ENCODE results near the gene ISCA1.

The ISCA1 gene

GRCh38 chr9:86288499-86289198 lies 6.3 kb upstream of the ISCA1 start:
- TF ChIP-seq, protein P1, sequence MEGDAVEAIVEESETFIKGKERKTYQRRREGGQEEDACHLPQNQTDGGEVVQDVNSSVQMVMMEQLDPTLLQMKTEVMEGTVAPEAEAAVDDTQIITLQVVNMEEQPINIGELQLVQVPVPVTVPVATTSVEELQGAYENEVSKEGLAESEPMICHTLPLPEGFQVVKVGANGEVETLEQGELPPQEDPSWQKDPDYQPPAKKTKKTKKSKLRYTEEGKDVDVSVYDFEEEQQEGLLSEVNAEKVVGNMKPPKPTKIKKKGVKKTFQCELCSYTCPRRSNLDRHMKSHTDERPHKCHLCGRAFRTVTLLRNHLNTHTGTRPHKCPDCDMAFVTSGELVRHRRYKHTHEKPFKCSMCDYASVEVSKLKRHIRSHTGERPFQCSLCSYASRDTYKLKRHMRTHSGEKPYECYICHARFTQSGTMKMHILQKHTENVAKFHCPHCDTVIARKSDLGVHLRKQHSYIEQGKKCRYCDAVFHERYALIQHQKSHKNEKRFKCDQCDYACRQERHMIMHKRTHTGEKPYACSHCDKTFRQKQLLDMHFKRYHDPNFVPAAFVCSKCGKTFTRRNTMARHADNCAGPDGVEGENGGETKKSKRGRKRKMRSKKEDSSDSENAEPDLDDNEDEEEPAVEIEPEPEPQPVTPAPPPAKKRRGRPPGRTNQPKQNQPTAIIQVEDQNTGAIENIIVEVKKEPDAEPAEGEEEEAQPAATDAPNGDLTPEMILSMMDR (IDR thresholded peaks at IDR 0.05; ENCODE audit: poor library complexity, severe bottlenecking) = no peak
- H3K27ac ChIP-seq (ENCODE audit: poor library complexity, severe bottlenecking) = no peak overlapping the region
- H3K27me3 ChIP-seq (ENCODE audit: insufficient read depth, poor library complexity, severe bottlenecking) = no peaks in the 10 kb centered on the region
- peaks cover 13% of the 10 kb centered on the region for H3K36me3 ChIP-seq (ENCODE audit: low read depth)
- H3K4me3 ChIP-seq (ENCODE audit: severe bottlenecking) = no peak overlapping the region
- no peaks in the 10 kb centered on the region for H3K4me1 ChIP-seq (ENCODE audit: insufficient read depth, poor library complexity, severe bottlenecking)
- no peaks in the 10 kb centered on the region for H3K9me3 ChIP-seq (ENCODE audit: severe bottlenecking)
- DNase-seq (ENCODE audit: low spot score) (no peak), ATAC-seq (ENCODE audit: low read depth) (no peak)

GRCh38 chr9:86287013-86287412 lies 4.7 kb upstream of the ISCA1 start:
- DNase-seq (ENCODE audit: low spot score) (no peak), ATAC-seq (ENCODE audit: low read depth) (no peak)
- TF ChIP-seq, protein P1 (IDR thresholded peaks at IDR 0.05; ENCODE audit: poor library complexity, severe bottlenecking) = peak; percentile 12
- Histone ChIP-seq H3K4me1 (ENCODE audit: insufficient read depth, poor library complexity, severe bottlenecking) (no peaks in the 10 kb centered on the region), H3K4me3 (ENCODE audit: severe bottlenecking) (no peak overlapping the region), H3K27me3 (ENCODE audit: insufficient read depth, poor library complexity, severe bottlenecking) (no peaks in the 10 kb centered on the region), H3K27ac (ENCODE audit: poor library complexity, severe bottlenecking) (no peak overlapping the region), H3K9me3 (ENCODE audit: severe bottlenecking) (no peaks in the 10 kb centered on the region), H3K36me3 (ENCODE audit: low read depth) (peaks cover 13% of the 10 kb centered on the region)

DNA sequence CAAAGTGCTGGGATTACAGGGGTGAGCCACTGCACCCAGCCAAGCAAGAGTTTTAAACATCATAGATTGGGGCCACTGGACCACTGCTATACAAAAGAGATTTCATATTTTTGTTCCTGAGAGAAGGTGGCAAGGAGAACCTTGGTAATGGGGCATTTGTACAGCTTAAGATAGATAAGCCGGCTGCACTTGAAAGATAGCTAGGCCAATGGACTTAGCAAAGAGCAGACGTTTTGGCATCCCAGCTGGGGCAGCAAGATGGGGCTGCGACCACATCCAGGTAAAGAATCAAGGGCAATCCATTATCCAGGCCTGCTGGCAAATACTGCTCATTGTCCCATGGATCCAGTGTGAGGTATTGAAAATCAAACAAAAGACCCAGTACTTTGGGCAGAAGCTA lies 3.9 kb upstream of the ISCA1 start:
- ATAC-seq (ENCODE audit: low read depth) (no peak), DNase-seq (ENCODE audit: low spot score) (no peak)
- Histone ChIP-seq H3K36me3 (ENCODE audit: low read depth) (peaks cover 13% of the 10 kb centered on the region), H3K27me3 (ENCODE audit: insufficient read depth, poor library complexity, severe bottlenecking) (no peaks in the 10 kb centered on the region), H3K4me1 (ENCODE audit: insufficient read depth, poor library complexity, severe bottlenecking) (peaks cover 2% of the 10 kb centered on the region), H3K4me3 (ENCODE audit: severe bottlenecking) (no peak overlapping the region), H3K27ac (ENCODE audit: poor library complexity, severe bottlenecking) (no peak overlapping the region), H3K9me3 (ENCODE audit: severe bottlenecking) (no peaks in the 10 kb centered on the region)
- TF ChIP-seq, protein P1 (IDR thresholded peaks at IDR 0.05; ENCODE audit: poor library complexity, severe bottlenecking) = no peak

DNA sequence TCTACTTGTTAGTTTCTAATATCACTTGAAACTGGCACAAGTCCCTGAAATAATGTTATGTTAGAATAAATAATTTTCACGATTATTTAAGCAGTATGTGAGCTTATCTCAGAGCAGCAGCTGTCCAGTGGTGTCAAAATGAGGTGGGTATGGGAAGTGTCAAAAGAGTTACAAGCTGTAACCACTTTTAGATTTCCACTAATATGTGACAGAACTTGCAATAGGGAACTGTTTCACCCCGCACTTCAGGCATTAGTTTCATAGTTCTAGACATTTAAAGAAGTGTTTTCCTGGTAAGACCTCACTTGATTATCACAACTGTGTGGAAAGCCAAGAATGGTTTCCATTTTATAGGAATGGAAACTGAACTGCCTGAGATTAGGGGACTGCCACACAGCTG lies 2.9 kb upstream of the ISCA1 start:
- ATAC-seq (ENCODE audit: low read depth) (no peak), DNase-seq (ENCODE audit: low spot score) (no peak)
- Histone ChIP-seq H3K4me1 (ENCODE audit: insufficient read depth, poor library complexity, severe bottlenecking) (peaks cover 6% of the 10 kb centered on the region), H3K4me3 (ENCODE audit: severe bottlenecking) (no peak overlapping the region), H3K9me3 (ENCODE audit: severe bottlenecking) (no peaks in the 10 kb centered on the region), H3K36me3 (ENCODE audit: low read depth) (peaks cover 13% of the 10 kb centered on the region), H3K27me3 (ENCODE audit: insufficient read depth, poor library complexity, severe bottlenecking) (no peaks in the 10 kb centered on the region), H3K27ac (ENCODE audit: poor library complexity, severe bottlenecking) (no peak overlapping the region)
- TF ChIP-seq, protein P1 (IDR thresholded peaks at IDR 0.05; ENCODE audit: poor library complexity, severe bottlenecking) = no peak

GRCh38 chr9:86282979-86283535 lies 719 bp upstream of the ISCA1 start:
- ATAC-seq (ENCODE audit: low read depth) (peak; percentile 72), DNase-seq (ENCODE audit: low spot score) (no peak)
- TF ChIP-seq, protein P1 (IDR thresholded peaks at IDR 0.05; ENCODE audit: poor library complexity, severe bottlenecking) = no peak
- no peaks in the 10 kb centered on the region for H3K27me3 ChIP-seq (ENCODE audit: insufficient read depth, poor library complexity, severe bottlenecking)
- no peaks in the 10 kb centered on the region for H3K9me3 ChIP-seq (ENCODE audit: severe bottlenecking)
- peaks cover 6% of the 10 kb centered on the region for H3K4me1 ChIP-seq (ENCODE audit: insufficient read depth, poor library complexity, severe bottlenecking)
- peaks cover 21% of the 10 kb centered on the region for H3K36me3 ChIP-seq (ENCODE audit: low read depth)
- H3K4me3 ChIP-seq (ENCODE audit: severe bottlenecking) = peak overlapping the region; percentile 83
- H3K27ac ChIP-seq (ENCODE audit: poor library complexity, severe bottlenecking) = peak overlapping the region; percentile 60

All from RWPE2 (cell line).